ENCODE data around the gene C1orf167. TPM values are rescaled to one million over a fixed set of nuclear protein-coding genes. Genes with fewer than 3 reads are reported as not detected.

Gene C1orf167
- total and polyA plus RNA-seq, 2 experiments from 2014 or later = 1.7 to 2.2 TPM

DNA sequence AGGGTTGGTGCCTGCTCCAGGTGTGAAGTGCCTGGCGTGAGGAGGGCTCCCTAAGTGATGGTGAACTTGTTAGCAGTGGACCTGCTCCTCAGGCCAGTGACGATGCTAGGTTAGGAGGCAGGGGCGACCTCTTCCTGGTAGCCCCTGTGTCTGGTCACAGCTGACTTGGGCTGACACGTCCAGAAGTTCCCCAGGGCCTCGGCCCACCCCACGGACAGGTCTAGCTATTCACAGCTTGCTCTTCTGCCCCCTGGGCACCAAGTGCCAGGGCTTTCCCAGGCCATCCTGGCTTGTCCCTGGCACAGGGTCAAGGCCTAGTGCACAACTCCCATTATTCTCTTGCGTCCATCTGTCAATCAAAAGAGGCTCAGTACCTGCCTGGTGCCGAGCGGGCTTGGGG is 10.9 kb upstream of the C1orf167 start (continued):
- TF ChIP-seq, protein P1, sequence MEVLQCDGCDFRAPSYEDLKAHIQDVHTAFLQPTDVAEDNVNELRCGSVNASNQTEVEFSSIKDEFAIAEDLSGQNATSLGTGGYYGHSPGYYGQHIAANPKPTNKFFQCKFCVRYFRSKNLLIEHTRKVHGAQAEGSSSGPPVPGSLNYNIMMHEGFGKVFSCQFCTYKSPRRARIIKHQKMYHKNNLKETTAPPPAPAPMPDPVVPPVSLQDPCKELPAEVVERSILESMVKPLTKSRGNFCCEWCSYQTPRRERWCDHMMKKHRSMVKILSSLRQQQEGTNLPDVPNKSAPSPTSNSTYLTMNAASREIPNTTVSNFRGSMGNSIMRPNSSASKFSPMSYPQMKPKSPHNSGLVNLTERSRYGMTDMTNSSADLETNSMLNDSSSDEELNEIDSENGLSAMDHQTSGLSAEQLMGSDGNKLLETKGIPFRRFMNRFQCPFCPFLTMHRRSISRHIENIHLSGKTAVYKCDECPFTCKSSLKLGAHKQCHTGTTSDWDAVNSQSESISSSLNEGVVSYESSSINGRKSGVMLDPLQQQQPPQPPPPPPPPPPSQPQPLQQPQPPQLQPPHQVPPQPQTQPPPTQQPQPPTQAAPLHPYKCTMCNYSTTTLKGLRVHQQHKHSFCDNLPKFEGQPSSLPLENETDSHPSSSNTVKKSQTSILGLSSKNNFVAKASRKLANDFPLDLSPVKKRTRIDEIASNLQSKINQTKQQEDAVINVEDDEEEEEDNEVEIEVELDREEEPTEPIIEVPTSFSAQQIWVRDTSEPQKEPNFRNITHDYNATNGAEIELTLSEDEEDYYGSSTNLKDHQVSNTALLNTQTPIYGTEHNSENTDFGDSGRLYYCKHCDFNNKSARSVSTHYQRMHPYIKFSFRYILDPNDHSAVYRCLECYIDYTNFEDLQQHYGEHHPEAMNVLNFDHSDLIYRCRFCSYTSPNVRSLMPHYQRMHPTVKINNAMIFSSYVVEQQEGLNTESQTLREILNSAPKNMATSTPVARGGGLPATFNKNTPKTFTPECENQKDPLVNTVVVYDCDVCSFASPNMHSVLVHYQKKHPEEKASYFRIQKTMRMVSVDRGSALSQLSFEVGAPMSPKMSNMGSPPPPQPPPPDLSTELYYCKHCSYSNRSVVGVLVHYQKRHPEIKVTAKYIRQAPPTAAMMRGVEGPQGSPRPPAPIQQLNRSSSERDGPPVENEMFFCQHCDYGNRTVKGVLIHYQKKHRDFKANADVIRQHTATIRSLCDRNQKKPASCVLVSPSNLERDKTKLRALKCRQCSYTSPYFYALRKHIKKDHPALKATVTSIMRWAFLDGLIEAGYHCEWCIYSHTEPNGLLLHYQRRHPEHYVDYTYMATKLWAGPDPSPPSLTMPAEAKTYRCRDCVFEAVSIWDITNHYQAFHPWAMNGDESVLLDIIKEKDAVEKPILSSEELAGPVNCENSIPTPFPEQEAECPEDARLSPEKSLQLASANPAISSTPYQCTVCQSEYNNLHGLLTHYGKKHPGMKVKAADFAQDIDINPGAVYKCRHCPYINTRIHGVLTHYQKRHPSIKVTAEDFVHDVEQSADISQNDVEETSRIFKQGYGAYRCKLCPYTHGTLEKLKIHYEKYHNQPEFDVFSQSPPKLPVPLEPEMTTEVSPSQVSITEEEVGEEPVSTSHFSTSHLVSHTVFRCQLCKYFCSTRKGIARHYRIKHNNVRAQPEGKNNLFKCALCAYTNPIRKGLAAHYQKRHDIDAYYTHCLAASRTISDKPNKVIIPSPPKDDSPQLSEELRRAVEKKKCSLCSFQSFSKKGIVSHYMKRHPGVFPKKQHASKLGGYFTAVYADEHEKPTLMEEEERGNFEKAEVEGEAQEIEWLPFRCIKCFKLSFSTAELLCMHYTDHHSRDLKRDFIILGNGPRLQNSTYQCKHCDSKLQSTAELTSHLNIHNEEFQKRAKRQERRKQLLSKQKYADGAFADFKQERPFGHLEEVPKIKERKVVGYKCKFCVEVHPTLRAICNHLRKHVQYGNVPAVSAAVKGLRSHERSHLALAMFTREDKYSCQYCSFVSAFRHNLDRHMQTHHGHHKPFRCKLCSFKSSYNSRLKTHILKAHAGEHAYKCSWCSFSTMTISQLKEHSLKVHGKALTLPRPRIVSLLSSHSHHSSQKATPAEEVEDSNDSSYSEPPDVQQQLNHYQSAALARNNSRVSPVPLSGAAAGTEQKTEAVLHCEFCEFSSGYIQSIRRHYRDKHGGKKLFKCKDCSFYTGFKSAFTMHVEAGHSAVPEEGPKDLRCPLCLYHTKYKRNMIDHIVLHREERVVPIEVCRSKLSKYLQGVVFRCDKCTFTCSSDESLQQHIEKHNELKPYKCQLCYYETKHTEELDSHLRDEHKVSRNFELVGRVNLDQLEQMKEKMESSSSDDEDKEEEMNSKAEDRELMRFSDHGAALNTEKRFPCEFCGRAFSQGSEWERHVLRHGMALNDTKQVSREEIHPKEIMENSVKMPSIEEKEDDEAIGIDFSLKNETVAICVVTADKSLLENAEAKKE (CRISPR knock-in tag; IDR thresholded peaks at IDR 0.05) = no peak
- no peak for TF ChIP-seq POLR2AphosphoS5 (IDR thresholded peaks at IDR 0.05; ENCODE audit: low read depth)
- no peak for TF ChIP-seq JUNB (IDR thresholded peaks at IDR 0.05; ENCODE audit: unreplicated experiment)
- TF ChIP-seq CTCF (conservative IDR thresholded peaks at IDR 0.05; ENCODE audit: low read depth in 2 of 2) = no peak
- TF ChIP-seq STAT1 (IDR thresholded peaks at IDR 0.05; ENCODE audit: unreplicated experiment) = no peak
- no peak for TF ChIP-seq EZH2phosphoT487 (IDR thresholded peaks at IDR 0.05; ENCODE audit: unreplicated experiment)
- no peak for TF ChIP-seq ZNF331 (CRISPR knock-in tag; IDR thresholded peaks at IDR 0.05; ENCODE audit: low read depth)
